NCI-H146 treated with DMSO at 0.1 percent for 48 hours (cell line): ENCODE results near the gene FADS2.

ENCODE experiments used
- DNase-seq: peaks from one replicate; lab custom pipeline; 2025; ENCODE audit not compliant: unreplicated experiment; lab: John Stamatoyannopoulos, UW

Gene FADS2

GRCh38 chr11:61904539-61905048 is 76.5 kb downstream of the FADS2 start:
- peak; percentile 26 for DNase-seq

- DNase-seq: no peak
Observed at GRCh38 chr11:61905067-61905696, 77.1 kb downstream of the FADS2 start.

- DNase-seq: no peak
Observed at GRCh38 chr11:61905801-61906521, 77.9 kb downstream of the FADS2 start.

- no peak for DNase-seq
Observed at GRCh38 chr11:61906522-61906909, 78.4 kb downstream of the FADS2 start.

DNA sequence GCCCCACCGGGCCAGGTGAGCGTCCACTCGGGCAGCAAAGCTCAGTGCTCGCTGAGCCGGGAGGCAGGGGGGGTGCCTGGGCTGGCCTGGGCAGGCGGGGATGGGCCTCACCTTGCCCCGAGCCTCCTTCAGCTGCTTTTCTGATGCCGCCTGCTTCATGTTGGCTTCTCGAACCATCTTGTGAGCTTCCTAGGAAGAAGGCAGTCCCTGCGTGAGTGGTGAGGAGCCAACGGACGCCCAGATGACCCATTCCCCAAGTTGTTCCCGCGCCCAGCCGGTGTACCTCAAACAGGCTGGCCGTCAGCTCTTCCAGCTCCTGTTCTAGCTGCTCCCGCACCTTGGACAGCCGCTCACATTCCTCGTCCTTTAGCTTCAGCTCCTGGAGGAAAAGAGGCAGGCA is 79.2 kb downstream of the FADS2 start:
- no peak for DNase-seq

GRCh38 chr11:61907871-61908729 is 80.0 kb downstream of the FADS2 start:
- DNase-seq: no peak

DNA sequence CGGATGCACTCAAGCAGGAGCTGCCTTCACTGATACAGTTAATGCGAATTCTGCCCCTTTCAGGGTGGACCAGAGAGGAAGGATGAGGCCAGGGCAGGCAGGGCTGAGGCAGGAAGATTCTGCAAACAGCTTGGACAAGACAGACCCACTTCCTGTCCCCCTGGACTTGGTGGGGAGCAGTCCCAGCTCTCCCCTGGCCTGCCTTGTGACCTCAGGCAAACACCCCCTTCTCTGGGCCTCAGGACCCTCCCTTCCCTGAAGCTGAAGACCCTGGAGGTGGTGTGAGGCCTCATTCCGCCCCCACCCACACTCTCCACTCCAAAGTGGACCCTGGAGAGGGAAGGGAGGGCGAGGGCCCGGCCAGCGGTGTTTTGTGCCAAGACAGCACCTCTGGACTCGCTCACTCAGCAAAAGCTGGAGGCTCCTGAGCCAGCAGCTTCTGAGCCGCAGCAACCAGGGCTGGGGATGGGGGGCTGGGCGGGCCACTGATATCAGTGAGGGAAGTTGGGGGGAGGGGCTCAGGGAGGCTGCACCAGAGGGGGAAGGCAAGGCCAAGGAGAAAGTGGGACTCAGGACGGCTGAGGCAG is 80.7 kb downstream of the FADS2 start:
- no peak for DNase-seq

DNA sequence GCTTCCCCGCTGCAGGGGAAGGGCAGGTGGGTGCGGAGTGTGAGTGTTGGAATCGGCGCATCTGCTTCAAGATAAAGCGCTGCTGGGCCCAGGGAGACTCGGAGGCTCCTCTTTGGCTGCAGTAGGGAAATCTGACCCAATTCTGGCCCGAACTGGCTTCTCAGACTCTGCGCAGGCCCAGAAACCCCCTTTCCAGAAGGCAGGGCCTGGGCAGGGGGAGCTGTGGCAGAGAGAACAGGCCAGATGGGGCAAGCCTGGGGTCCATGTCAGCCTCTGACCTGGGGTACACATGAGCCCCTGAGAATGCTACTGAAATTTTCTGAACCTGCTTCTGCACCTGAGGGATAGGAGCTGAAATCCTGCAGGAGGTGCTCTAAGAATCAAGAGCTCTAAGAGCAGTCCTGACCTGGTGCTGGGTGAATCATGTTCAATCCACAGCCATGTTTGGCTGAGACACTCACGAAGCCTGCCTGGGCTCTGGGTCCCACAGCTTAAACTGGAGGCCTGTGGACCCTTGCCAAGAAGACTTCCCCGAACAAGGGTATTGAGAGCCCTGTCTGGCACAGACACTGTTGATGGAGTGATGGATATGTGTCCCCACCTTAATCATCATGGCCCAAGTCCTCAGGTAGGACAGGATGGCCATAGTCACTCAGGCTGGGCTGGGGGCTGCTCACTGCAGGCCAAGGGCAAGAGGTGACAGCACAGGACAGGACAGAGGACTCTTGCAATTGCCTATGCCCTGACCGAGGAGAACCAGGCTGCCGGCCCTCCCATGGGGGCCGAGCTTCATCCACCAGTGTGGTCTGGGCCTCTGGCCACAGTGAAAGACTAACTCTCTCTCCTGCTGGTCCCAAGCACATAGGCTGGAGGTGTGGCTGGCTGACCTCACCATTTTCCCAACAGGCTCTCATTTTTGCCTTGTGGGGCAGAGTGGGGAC is 82.4 kb downstream of the FADS2 start:
- no peak for DNase-seq

DNA sequence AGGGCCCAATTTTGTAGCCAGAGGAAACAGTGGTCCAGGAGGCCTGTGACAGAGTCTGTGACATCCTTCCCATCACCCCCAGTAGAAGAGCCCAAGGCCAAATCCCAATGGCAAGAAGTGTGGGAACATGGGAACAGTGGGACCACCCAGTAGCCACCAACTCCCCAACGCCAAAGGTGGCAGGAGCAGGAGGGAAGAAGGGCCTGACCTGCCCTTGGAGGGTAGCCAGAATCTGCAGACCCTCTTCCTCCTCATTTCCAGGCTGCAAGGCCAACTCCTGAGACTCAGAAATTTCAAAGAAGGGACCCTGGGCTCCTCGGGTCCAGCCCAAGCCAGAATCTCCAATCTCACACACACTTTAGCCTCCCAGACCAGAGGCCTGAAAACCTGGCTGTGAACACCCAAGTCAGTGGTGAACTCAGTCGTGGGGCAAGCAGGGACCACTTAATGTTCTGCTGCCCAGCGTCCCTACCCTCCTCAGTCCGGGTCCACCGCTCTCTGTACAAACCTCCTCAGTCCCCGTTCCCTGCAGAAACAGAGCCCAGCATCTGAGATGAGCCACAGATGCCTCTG is 83.1 kb downstream of the FADS2 start:
- no peak for DNase-seq

- no peak for DNase-seq
Observed at GRCh38 chr11:61911701-61912529, 83.8 kb downstream of the FADS2 start.

DNA sequence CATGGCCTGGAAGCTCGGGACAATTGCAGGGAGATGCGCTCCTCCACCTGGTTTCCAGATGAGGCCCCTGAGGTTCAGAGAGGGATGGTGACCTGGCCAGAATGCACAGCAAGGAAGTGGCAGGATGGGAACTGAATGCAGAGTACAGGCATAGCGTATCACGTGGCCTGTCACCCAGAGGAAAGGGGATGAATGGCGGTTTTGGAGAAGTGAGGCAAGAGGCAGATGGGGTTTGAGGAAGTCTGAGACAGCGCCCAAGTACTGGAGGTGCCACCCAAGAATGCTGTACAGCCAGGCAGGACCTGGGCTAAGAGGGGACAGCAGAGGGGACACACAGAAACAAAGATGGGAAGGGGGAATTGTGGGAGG is 84.4 kb downstream of the FADS2 start:
- DNase-seq: no peak

DNA sequence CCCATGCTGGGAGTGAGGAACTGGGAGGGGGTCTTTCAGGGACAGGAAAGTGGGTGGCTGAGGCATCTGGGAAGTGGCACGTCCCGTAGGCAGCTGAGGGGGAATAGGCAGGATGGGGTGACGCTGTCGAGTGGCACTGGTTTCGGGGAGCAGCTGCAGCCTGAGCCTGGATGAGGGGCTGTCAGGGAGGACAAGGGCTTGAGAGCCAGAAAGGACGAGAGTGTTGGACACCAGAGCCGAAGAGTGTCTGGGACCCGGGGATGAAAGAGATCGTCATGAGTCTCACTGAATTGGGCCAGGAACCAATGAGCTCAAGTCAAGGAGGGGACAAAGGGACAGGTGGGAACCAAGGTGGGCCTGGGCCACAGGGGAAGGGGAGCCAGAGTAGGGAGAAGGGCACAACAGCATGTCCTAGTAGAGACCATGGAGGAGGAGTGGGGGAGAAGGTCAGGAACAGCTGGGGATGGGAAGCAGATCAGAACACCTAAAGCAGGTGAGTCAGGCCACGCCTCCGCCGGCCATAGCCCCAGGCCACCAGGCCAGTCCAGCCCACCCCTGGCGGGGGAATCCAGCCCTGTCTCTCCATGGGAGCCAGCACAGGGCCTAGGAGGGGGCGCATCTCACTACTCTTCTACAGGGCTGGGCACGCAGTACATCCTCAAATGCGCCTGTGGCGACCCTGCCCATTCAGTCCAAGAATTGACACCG is 85.0 kb downstream of the FADS2 start:
- DNase-seq: no peak

DNA sequence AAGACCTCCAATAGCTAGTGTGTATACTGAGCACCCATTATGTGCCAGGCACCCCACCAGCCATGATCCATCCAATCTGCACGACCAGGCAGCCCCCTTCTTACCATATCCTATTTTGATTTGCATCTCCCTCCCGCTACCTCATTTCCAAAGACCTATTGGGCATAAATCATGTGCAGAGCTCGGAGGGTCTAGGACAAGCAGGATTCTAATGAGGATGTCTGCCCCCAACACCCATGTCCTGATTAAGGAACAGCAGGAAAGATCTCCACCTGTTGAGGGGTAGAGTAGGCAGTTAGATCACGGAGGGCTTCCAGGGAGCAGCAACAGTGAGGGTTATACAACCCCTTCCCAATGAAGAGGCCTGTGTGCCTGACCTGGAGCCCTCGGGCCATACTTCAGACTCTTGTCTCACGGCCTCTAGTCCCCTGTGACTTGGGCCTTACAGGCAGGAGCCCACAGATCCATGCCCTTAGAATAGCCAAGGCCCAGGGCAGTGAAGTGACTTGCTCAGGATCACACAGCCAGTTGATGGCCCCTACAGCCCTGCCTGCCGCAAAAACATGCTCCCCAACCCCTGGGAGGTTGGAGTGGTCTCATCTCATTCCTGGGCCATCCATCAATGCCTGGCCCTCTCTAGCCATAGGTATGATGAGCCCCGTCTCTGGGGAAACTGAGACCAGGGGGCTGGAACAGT is 85.7 kb downstream of the FADS2 start:
- DNase-seq: no peak

DNA sequence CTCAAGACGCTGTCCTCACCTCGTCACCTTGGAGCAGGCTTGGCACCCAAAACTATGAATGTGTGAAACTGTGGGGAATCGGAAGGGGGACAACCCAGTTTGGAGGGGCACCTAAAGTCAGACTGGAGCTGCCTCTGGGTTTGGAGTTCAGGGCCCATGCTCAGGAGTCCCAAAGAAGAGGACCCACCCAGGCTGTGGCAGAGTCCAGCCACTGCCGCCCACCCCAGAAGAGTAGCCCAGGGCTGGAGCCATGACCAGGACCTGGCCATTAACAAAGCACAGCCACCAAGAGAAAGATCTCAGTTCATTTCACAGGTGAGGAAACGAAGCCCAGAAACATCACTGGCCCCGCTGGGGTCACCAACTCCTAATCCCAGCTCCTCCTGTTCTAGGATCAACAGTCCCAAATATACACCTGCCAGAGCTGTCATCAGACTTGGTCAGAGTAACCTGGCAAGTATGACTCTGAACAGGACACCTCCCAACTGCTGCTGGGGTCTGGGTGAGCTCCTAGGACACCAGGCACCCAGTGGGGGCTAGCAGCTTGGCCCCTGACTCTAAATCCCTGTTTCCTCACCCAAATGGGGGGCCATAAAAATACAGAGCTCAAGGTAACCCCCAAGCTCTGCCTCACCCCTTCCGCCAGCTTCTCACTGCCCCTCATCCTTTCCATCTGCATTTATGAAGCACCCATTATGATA is 86.5 kb downstream of the FADS2 start:
- DNase-seq: no peak

- no peak for DNase-seq
Observed at GRCh38 chr11:61916737-61917333, 88.7 kb downstream of the FADS2 start.
